RWPE2 (cell line): ENCODE measurements around the gene PPP1R15B.

Source experiments
- ATAC-seq: fragments of 200-7000 bp; cut with Tn5 transposase; 3 replicates; pipeline ENCODE4 v1.9.1; 2021; ENCODE audit warnings: low read depth
- DNase-seq: peaks from one replicate; pipeline ENCODE4 v3.0.0-alpha.2; 2020; ENCODE audit warnings: low spot score
- H3K27ac ChIP-seq: fragments of 450-650 bp; 2 replicates; pipeline ENCODE4 v1.5.1; 2017; ENCODE audit warnings: mild to moderate bottlenecking; ENCODE audit not compliant: poor library complexity, severe bottlenecking
- H3K27me3 ChIP-seq: fragments of 250-450 bp; sonication (Bioruptor Pico); 2 replicates; pipeline ENCODE4 v1.5.1; 2021; ENCODE audit warnings: mild to moderate bottlenecking, moderate library complexity; ENCODE audit not compliant: insufficient read depth, poor library complexity, severe bottlenecking
- H3K36me3 ChIP-seq: fragments of 250-450 bp; sonication (Bioruptor Pico); 2 replicates; pipeline ENCODE4 v1.5.1; 2020; ENCODE audit warnings: low read depth, mild to moderate bottlenecking, moderate library complexity
- H3K4me1 ChIP-seq: fragments of 250-450 bp; sonication (Bioruptor Pico); 2 replicates; pipeline ENCODE4 v1.5.1; 2021; ENCODE audit warnings: mild to moderate bottlenecking, moderate library complexity; ENCODE audit not compliant: insufficient read depth, poor library complexity, severe bottlenecking
- H3K4me3 ChIP-seq: fragments of 250-450 bp; sonication (Bioruptor Pico); 2 replicates; pipeline ENCODE4 v1.5.1; 2021; ENCODE audit warnings: mild to moderate bottlenecking, moderate library complexity; ENCODE audit not compliant: severe bottlenecking
- H3K9me3 ChIP-seq: fragments of 250-450 bp; sonication (Bioruptor Pico); 2 replicates; pipeline ENCODE4 v1.5.1; 2021; ENCODE audit warnings: mild to moderate bottlenecking, moderate library complexity; ENCODE audit not compliant: severe bottlenecking
- TF ChIP-seq, protein P1 (sequence below): fragments of 450-650 bp; IDR thresholded peaks from one replicate; pipeline ENCODE4 v1.5.1; 2017; ENCODE audit warnings: mild to moderate bottlenecking, moderate library complexity; ENCODE audit not compliant: poor library complexity, severe bottlenecking

PPP1R15B gene

DNA sequence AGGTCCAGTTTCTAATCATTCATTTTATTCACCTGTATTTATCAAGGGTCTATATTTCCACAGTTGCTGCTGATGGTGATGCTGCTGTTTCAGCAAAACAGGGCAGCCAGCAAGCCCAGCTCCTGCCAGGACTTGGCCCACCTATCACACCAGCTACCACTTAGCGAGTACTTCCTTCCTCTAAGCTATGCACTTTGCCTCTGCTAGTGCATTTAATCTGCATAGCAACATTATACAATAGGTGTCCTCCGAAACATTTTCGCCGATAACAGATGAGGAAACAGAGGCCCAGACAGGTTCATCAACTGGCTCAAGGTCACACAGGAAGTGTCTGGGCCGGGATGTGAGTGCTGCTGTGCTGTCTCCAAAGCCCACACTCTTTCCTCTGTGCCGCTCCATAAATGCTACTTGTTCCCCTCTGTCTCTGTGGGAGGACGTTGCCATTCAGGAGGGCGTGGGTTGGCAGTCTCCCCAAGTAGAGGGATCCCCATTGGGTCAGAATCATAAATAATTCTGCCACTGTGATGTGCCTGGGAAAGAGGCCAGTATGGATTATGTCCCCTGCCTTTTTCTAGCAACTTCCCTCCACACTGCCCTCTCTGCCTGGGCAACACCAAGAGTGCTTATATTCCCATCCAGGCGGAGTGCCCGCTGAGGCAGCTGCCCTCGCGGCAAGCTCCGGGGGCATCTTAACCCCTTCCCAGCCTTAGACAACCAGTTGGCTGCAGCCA, 42.5 kb downstream of the PPP1R15B start:
- ATAC-seq (no peak), DNase-seq (no peak)
- no peaks in the 10 kb centered on the region for H3K4me1 ChIP-seq
- no peak overlapping the region for H3K4me3 ChIP-seq
- H3K9me3 ChIP-seq, result no peaks in the 10 kb centered on the region
- H3K27ac ChIP-seq, result no peak overlapping the region
- TF ChIP-seq, protein P1, sequence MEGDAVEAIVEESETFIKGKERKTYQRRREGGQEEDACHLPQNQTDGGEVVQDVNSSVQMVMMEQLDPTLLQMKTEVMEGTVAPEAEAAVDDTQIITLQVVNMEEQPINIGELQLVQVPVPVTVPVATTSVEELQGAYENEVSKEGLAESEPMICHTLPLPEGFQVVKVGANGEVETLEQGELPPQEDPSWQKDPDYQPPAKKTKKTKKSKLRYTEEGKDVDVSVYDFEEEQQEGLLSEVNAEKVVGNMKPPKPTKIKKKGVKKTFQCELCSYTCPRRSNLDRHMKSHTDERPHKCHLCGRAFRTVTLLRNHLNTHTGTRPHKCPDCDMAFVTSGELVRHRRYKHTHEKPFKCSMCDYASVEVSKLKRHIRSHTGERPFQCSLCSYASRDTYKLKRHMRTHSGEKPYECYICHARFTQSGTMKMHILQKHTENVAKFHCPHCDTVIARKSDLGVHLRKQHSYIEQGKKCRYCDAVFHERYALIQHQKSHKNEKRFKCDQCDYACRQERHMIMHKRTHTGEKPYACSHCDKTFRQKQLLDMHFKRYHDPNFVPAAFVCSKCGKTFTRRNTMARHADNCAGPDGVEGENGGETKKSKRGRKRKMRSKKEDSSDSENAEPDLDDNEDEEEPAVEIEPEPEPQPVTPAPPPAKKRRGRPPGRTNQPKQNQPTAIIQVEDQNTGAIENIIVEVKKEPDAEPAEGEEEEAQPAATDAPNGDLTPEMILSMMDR, result no peak
- H3K27me3 ChIP-seq, result no peaks in the 10 kb centered on the region
- H3K36me3 ChIP-seq, result no peaks in the 10 kb centered on the region

DNA sequence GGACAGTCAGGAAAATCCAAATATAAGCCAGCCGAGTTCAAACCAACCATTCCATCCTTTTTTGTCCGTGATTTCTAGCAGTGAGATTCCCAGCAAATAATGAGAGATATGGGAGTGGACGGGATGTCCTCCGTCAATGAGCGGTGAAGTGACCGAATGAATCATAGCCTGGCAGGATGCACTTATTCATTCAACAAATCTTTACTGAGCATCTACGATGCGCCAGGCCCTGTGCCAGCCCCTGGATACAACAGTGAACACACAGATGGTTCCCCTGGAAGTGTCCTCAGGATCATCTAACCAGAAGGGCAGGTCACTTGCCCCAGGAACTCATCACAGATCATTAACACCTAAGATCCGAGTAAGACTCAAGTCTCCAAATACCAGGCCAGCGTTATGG, 43.7 kb downstream of the PPP1R15B start:
- Histone ChIP-seq H3K4me3 (no peak overlapping the region), H3K9me3 (no peaks in the 10 kb centered on the region), H3K36me3 (no peaks in the 10 kb centered on the region), H3K27ac (no peak overlapping the region), H3K4me1 (no peaks in the 10 kb centered on the region), H3K27me3 (no peaks in the 10 kb centered on the region)
- DNase-seq, result no peak
- ATAC-seq, result no peak
- TF ChIP-seq, protein P1, result no peak

DNA sequence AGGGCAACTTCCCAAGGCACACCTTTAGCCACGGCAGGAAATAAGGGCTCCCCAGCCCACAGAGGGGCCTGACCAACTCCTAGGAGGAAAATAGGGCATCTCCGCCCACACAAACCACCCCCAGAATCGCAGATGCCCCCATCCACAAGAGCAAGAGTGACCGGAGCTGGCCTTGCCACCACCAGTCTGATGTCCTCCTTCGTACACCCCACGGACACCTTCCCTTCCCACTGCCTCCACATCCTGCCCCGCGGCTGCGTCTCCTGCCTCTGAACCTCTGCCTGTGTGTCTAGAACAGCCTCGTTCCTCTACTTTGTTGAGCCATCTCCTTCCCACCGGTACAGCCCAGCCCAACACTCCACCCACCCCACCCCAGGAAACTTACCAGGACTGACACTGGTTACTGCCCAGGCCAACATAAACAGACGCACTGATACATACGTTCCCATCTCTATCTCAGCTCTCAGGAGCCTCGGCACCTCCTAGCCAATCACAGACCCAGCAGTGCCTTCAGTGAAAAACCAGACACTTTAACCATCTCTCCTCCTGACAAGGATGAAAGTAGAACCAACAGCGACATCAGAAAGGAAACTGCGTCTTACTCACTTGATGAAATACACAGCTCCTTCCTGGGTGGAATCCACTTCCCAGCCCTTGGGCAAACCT, 44.3 kb downstream of the PPP1R15B start:
- H3K27me3 ChIP-seq, result no peaks in the 10 kb centered on the region
- no peak overlapping the region for H3K27ac ChIP-seq
- TF ChIP-seq, protein P1, result no peak
- H3K4me1 ChIP-seq, result no peaks in the 10 kb centered on the region
- H3K36me3 ChIP-seq, result no peaks in the 10 kb centered on the region
- H3K4me3 ChIP-seq, result no peak overlapping the region
- ATAC-seq (no peak), DNase-seq (no peak)
- H3K9me3 ChIP-seq, result no peaks in the 10 kb centered on the region

DNA sequence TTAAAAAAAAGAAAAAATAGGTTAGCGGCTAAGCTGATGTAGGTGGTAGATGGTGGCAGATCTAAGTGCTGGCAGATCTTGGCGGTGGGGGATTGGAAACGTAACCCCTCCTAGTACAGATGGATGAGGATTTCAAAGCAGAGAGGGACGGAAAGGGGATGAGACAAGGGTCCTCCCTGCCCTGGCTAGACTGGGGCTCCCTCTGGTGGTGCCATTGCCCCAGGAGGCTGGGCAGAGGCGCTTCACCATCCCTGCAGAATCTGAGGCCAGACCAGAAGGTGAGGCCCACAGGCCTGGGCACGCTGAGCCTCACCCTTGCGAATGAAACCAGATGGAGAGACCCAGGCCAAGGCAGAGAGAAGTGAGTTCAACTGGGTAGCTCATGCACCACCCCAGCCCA, 44.9 kb downstream of the PPP1R15B start:
- Histone ChIP-seq H3K9me3 (no peaks in the 10 kb centered on the region), H3K4me1 (no peaks in the 10 kb centered on the region), H3K36me3 (no peaks in the 10 kb centered on the region), H3K4me3 (no peak overlapping the region), H3K27ac (no peak overlapping the region), H3K27me3 (no peaks in the 10 kb centered on the region)
- DNase-seq (no peak), ATAC-seq (no peak)
- TF ChIP-seq, protein P1, result peak; percentile 38
